IMR-90 (cell line): ENCODE measurements around the gene PPP2R5E. TPM values are rescaled to one million over a fixed set of nuclear protein-coding genes. Genes with fewer than 3 reads are reported as not detected.

Source experiments
- ATAC-seq: fragments of 200-7000 bp; cut with Tn5 transposase; 2 replicates; pipeline ENCODE4 v1.9.1; 2020; ENCODE audit warnings: low read depth, mild to moderate bottlenecking, moderate library complexity
- BruUV-seq: library from RNA; stranded (reverse); fragments of 400-500 nt; replicated peaks from 2 replicates; lab custom pipeline; 2021; lab: Mats Ljungman, UMichigan
- CTCF ChIA-PET: fragments of 300-600 bp; formaldehyde crosslinking; extraction: SDS; loops from one replicate; lab custom pipeline; 2021; ENCODE audit warnings: antibody characterized with exemption; lab: Yijun Ruan, JAX
- POLR2A ChIA-PET: fragments of 300-600 bp; sonication (Branson Sonifier 250); formaldehyde crosslinking; loops from one replicate; lab custom pipeline; 2022; ENCODE audit warnings: antibody characterized with exemption; ENCODE audit not compliant: unreplicated experiment; lab: Charles Lee
- DNase-seq: peaks from one replicate; pipeline ENCODE4 v3.0.0; 2013
- H2AFZ ChIP-seq: replicated peaks from 2 replicates; pipeline ENCODE3; 2013; ENCODE audit warnings: low read length, mild to moderate bottlenecking; ENCODE audit not compliant: poor library complexity
- H2AK5ac ChIP-seq: 2 replicates; pipeline ENCODE4 v1.6.1; 2013; ENCODE audit warnings: low read depth, low read length, inconsistent platforms
- H2AK9ac ChIP-seq: replicated peaks from 2 replicates; pipeline ENCODE3; 2013; ENCODE audit warnings: mild to moderate bottlenecking, low read depth, low read length, moderate library complexity; ENCODE audit not compliant: poor library complexity
- H2BK120ac ChIP-seq: 2 replicates; pipeline ENCODE4 v1.6.1; 2013; ENCODE audit warnings: low read depth, low read length, inconsistent platforms
- H2BK15ac ChIP-seq: 3 replicates; pipeline ENCODE4 v1.6.1; 2013; ENCODE audit warnings: low read depth, low read length, inconsistent platforms
- H2BK20ac ChIP-seq: 2 replicates; pipeline ENCODE4 v1.6.1; 2013; ENCODE audit warnings: low read depth, mild to moderate bottlenecking, inconsistent platforms, low read length, moderate library complexity
- H2BK5ac ChIP-seq: 2 replicates; pipeline ENCODE4 v1.6.1; 2013; ENCODE audit warnings: mild to moderate bottlenecking, low read depth, low read length, inconsistent platforms; ENCODE audit not compliant: poor library complexity, severe bottlenecking
- H3K14ac ChIP-seq: replicated peaks from 2 replicates; pipeline ENCODE4 v1.6.1; 2013; ENCODE audit warnings: low read depth, low read length, inconsistent platforms
- H3K18ac ChIP-seq: 2 replicates; pipeline ENCODE4 v1.6.1; 2013; ENCODE audit warnings: low read depth, low read length, control low read depth
- H3K23ac ChIP-seq: 2 replicates; pipeline ENCODE4 v1.6.1; 2013; ENCODE audit warnings: low read depth, low read length, inconsistent platforms
- H3K27ac ChIP-seq: 2 replicates; pipeline ENCODE4 v1.5.1; 2013; ENCODE audit warnings: mild to moderate bottlenecking, control low read depth, low read length; ENCODE audit not compliant: insufficient read depth
- H3K27me3 ChIP-seq: 2 replicates; pipeline ENCODE4 v1.6.1; 2013; ENCODE audit warnings: low read length; ENCODE audit not compliant: control insufficient read depth, insufficient read depth
- H3K36me3 ChIP-seq: 2 replicates; pipeline ENCODE4 v1.6.1; 2013; ENCODE audit warnings: low read length, mixed read lengths; ENCODE audit not compliant: control insufficient read depth, insufficient read depth
- H3K4ac ChIP-seq: 2 replicates; pipeline ENCODE4 v1.6.1; 2013; ENCODE audit warnings: low read depth, low read length, inconsistent platforms
- H3K4me1 ChIP-seq: 2 replicates; pipeline ENCODE4 v1.6.1; 2013; ENCODE audit warnings: low read length, mixed read lengths; ENCODE audit not compliant: control insufficient read depth, insufficient read depth
- H3K4me2 ChIP-seq: 2 replicates; pipeline ENCODE4 v1.6.1; 2013; ENCODE audit warnings: low read depth, mild to moderate bottlenecking, control low read depth, low read length, moderate library complexity
- H3K4me3 ChIP-seq: 2 replicates; pipeline ENCODE4 v1.5.1; 2013; ENCODE audit warnings: low read depth, mild to moderate bottlenecking, control low read depth, low read length, moderate library complexity; ENCODE audit not compliant: insufficient read depth
- H3K56ac ChIP-seq: 2 replicates; pipeline ENCODE4 v1.6.1; 2013; ENCODE audit warnings: low read length, inconsistent platforms; ENCODE audit not compliant: insufficient read depth; ENCODE audit errors: extremely low read depth
- H3K79me1 ChIP-seq, 2 experiments: 2 replicates each; pipeline ENCODE4 v1.6.1; 2013; ENCODE audit warnings: low read length in 2 of 2, inconsistent platforms in 1 of 2, low read depth in 1 of 2
- H3K9ac ChIP-seq: 2 replicates; pipeline ENCODE4 v1.6.1; 2013; ENCODE audit warnings: low read depth, low read length, control low read depth
- H3K9me1 ChIP-seq: 2 replicates; pipeline ENCODE4 v1.6.1; 2013; ENCODE audit warnings: low read length, inconsistent platforms; ENCODE audit not compliant: insufficient read depth
- H3K9me3 ChIP-seq: 2 replicates; pipeline ENCODE4 v1.6.1; 2013; ENCODE audit warnings: low read length; ENCODE audit not compliant: control insufficient read depth, insufficient read depth
- H4K20me1 ChIP-seq: 2 replicates; pipeline ENCODE4 v1.6.1; 2013; ENCODE audit warnings: low read length, inconsistent platforms; ENCODE audit not compliant: insufficient read depth
- H4K5ac ChIP-seq: 2 replicates; pipeline ENCODE4 v1.6.1; 2013; ENCODE audit warnings: mild to moderate bottlenecking, low read depth, low read length, control low read depth
- H4K8ac ChIP-seq, 2 experiments: 2 replicates each; pipeline ENCODE4 v1.6.1; 2013; ENCODE audit warnings: low read depth in 2 of 2, low read length in 2 of 2, control low read depth in 1 of 2, inconsistent platforms in 1 of 2
- H4K91ac ChIP-seq: 2 replicates; pipeline ENCODE4 v1.6.1; 2013; ENCODE audit warnings: low read depth, low read length, inconsistent platforms; ENCODE audit not compliant: insufficient read depth
- BHLHE40 ChIP-seq: fragments of 150-350 bp; IDR thresholded peaks from 2 replicates; pipeline ENCODE4 v1.6.1; 2016; ENCODE audit warnings: mild to moderate bottlenecking, low read depth, low read length
- CHD1 ChIP-seq: IDR thresholded peaks from 2 replicates; pipeline ENCODE4 v1.6.1; 2012; ENCODE audit warnings: low read depth, low read length, improper control_type of control experiment
- CTCF ChIP-seq: conservative IDR thresholded peaks from 2 replicates; pipeline ENCODE4 v1.5.1; 2012; ENCODE audit warnings: mild to moderate bottlenecking, low read depth, low read length, improper control_type of control experiment
- FOS ChIP-seq: fragments of 150-350 bp; IDR thresholded peaks from 2 replicates; pipeline ENCODE4 v1.6.1; 2016; ENCODE audit warnings: low read depth, low read length
- MAZ ChIP-seq: IDR thresholded peaks from 2 replicates; pipeline ENCODE4 v1.6.1; 2012; ENCODE audit warnings: low read depth, mild to moderate bottlenecking, low read length, improper control_type of control experiment, moderate library complexity, borderline replicate concordance
- NFE2L2 ChIP-seq: fragments of 150-350 bp; IDR thresholded peaks from 2 replicates; pipeline ENCODE4 v1.6.1; 2016; ENCODE audit warnings: low read depth, mild to moderate bottlenecking, low read length
- POLR2A ChIP-seq: IDR thresholded peaks from 2 replicates; pipeline ENCODE4 v1.6.1; 2012; ENCODE audit warnings: mild to moderate bottlenecking, low read depth, low read length
- RCOR1 ChIP-seq: IDR thresholded peaks from 2 replicates; pipeline ENCODE4 v1.6.1; 2012; ENCODE audit warnings: mild to moderate bottlenecking, low read length, improper control_type of control experiment; ENCODE audit not compliant: insufficient replicate concordance
- RFX5 ChIP-seq: IDR thresholded peaks from 2 replicates; pipeline ENCODE4 v1.8.0; 2012; ENCODE audit warnings: low read depth, mild to moderate bottlenecking, low read length, moderate library complexity
- SMC3 ChIP-seq: fragments of 150-350 bp; IDR thresholded peaks from 2 replicates; pipeline ENCODE4 v1.6.1; 2016; ENCODE audit warnings: low read depth, mild to moderate bottlenecking, antibody characterized with exemption, low read length, moderate library complexity
- USF2 ChIP-seq: fragments of 150-350 bp; IDR thresholded peaks from 2 replicates; pipeline ENCODE4 v1.6.1; 2017; ENCODE audit warnings: mild to moderate bottlenecking, antibody characterized with exemption, low read length, low read depth
- WGBS, 2 experiments: methylation state at CpG; one replicate each; pipeline versions ENCODE4 v1.1.5 to v1.1.7; 2013; ENCODE audit warnings: missing lambda C conversion rate in 2 of 2; ENCODE audit not compliant: insufficient read length in 1 of 2; ENCODE audit errors: extremely low coverage in 2 of 2; 5-methylcytosine and 5-hydroxymethylcytosine counted together
- dilution Hi-C: fragments of 300-500 bp; cut with HindIII; formaldehyde crosslinking; loops from one replicate; pipeline ENCODE4 v1.14.3; 2018; ENCODE audit warnings: low sequenced_read_pairs; ENCODE audit not compliant: unreplicated experiment
- in situ Hi-C: fragments of 300-500 bp; cut with MboI; formaldehyde crosslinking; loops from 3 replicates; pipeline ENCODE4 v1.14.3; 2019; ENCODE audit warnings: low sequenced_read_pairs, inconsistent platforms, mixed read lengths
- intact Hi-C: fragments of 100-400 bp; cut with micrococcal nuclease; formaldehyde crosslinking; loops from 2 replicates; pipeline ENCODE4 v1.10.0; 2022
- polyA plus RNA-seq, 3 experiments: library from polyadenylated mRNA; depleted of rRNA; stranded (reverse); fragments of >200 nt; gene quantifications; 2 replicates each; pipeline ENCODE4 v1.2.3, GENCODE V29; 2012; ENCODE audit warnings: low replicate concordance in 1 of 3
- total RNA-seq: library from RNA; depleted of rRNA; stranded (reverse); fragments of >200 nt; gene quantifications from 2 replicates; pipeline ENCODE4 v1.2.3, GENCODE V29; 2012
- TF ChIP-seq, protein P1 (sequence below): fragments of 150-350 bp; IDR thresholded peaks from 2 replicates; pipeline ENCODE4 v1.6.1; 2016; ENCODE audit warnings: low read depth, mild to moderate bottlenecking, low read length, moderate library complexity, borderline replicate concordance

The PPP2R5E gene
- total and polyA plus RNA-seq, 2 of the 4 experiments (the other 2 are of a cell fraction): 9.7 to 12.2 TPM

DNA sequence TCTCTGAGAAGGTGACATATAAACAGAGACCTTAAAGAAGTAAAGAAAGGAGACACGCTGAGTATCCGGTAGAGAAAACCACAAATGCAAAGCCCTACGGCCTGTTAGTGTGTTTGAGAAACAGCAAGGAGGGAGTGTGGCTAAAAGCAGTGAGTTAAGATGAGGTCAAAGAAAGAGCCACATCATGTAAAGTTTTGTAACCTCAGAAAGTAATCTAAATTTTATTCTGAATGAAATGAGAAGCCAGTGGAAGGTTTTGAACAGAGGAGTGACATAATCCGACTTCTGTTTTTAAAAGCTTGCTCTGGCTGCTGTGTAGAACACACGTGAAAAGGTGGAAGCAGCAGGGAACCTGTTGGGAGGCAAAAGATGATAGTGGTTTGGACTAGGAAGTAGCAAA is 32.6 kb downstream of the PPP2R5E start:
- H3K79me1 ChIP-seq: peaks cover 43 to 72% of the 10 kb centered on the region in 2 experiments
- H3K4me3 ChIP-seq: no peak overlapping the region
- no peak overlapping the region for H4K91ac ChIP-seq
- WGBS, 2 experiments: 40% methylated on average over 1 of the region's 5 CpGs; no CpG with 5 or more reads in 1 of the 2 experiments
- dilution Hi-C loops (no loop called here), intact Hi-C loops (no loop called here), in situ Hi-C loops (no loop called here)
- H3K27me3 ChIP-seq: no peaks in the 10 kb centered on the region
- H4K5ac ChIP-seq: no peak overlapping the region
- peaks cover 13% of the 10 kb centered on the region for H3K4me1 ChIP-seq
- POLR2A ChIA-PET: no interaction called here
- H2AK5ac ChIP-seq: no peak overlapping the region
- H3K9me1 ChIP-seq: peaks cover 13% of the 10 kb centered on the region
- H3K36me3 ChIP-seq: peaks cover 4% of the 10 kb centered on the region; the same call in 1 of the 2 replicates
- no peak overlapping the region for H3K56ac ChIP-seq
- H2BK15ac ChIP-seq: no peak overlapping the region
- H2BK120ac ChIP-seq: no peak overlapping the region
- H2AK9ac ChIP-seq: no peak overlapping the region
- no peak overlapping the region for H2BK5ac ChIP-seq
- no peak overlapping the region for H3K23ac ChIP-seq
- H3K4me2 ChIP-seq: peak overlapping the region; percentile 31; the same call in 1 of the 2 replicates
- H3K14ac ChIP-seq: no peak overlapping the region
- DNase-seq: peak; percentile 73
- no peak overlapping the region for H2BK20ac ChIP-seq
- no peak overlapping the region for H2AFZ ChIP-seq
- H3K27ac ChIP-seq: no peak overlapping the region
- H4K20me1 ChIP-seq: peaks cover 55% of the 10 kb centered on the region
- TF ChIP-seq NFE2L2 (no peak; the same call in 1 of the 2 replicates), RFX5 (no peak), CTCF (no peak), FOS (no peak), BHLHE40 (no peak), RCOR1 (no peak), POLR2A (no peak), SMC3 (no peak), CHD1 (no peak), MAZ (no peak), USF2 (no peak)
- TF ChIP-seq, protein P1, sequence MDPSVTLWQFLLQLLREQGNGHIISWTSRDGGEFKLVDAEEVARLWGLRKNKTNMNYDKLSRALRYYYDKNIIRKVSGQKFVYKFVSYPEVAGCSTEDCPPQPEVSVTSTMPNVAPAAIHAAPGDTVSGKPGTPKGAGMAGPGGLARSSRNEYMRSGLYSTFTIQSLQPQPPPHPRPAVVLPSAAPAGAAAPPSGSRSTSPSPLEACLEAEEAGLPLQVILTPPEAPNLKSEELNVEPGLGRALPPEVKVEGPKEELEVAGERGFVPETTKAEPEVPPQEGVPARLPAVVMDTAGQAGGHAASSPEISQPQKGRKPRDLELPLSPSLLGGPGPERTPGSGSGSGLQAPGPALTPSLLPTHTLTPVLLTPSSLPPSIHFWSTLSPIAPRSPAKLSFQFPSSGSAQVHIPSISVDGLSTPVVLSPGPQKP: no peak
- no peak overlapping the region for H4K8ac ChIP-seq
- no peak overlapping the region for H3K18ac ChIP-seq
- no peak overlapping the region for H3K4ac ChIP-seq
- no peak overlapping the region for H3K9ac ChIP-seq
- BruUV-seq: no TSS peak
- CTCF ChIA-PET: no interaction called here
- ATAC-seq: peak; percentile 81
- no peaks in the 10 kb centered on the region; the same call in 1 of the 2 replicates for H3K9me3 ChIP-seq
